Measurements from ENCODE around the gene C1QTNF12.

C1QTNF12 gene

GRCh38 chr1:1264026-1264425, 17.5 kb upstream of the C1QTNF12 start:
- H3K4me1 Mint-ChIP-seq, result peaks cover 5% of the 10 kb centered on the region
- no peak overlapping the region for H3K27ac Mint-ChIP-seq
- no peaks in the 10 kb centered on the region for H3K27me3 Mint-ChIP-seq (ENCODE audit: low read depth)
- TF ChIP-seq CTCF (IDR thresholded peaks at IDR 0.05; ENCODE audit: unreplicated experiment in 3 of 3), result no peak
- peaks cover 47% of the 10 kb centered on the region for H3K36me3 Mint-ChIP-seq (ENCODE audit: low read depth)
- no peak overlapping the region for H3K4me3 Mint-ChIP-seq
- H3K9me3 Mint-ChIP-seq, result no peaks in the 10 kb centered on the region

GRCh38 chr1:1262758-1263157, 16.2 kb upstream of the C1QTNF12 start:
- TF ChIP-seq CTCF (IDR thresholded peaks at IDR 0.05; ENCODE audit: unreplicated experiment in 3 of 3), result no peak
- Mint-ChIP-seq H3K27me3 (ENCODE audit: low read depth) (no peaks in the 10 kb centered on the region), H3K4me3 (no peak overlapping the region)

GRCh38 chr1:1262071-1262470, 15.5 kb upstream of the C1QTNF12 start:
- Mint-ChIP-seq H3K27me3 (ENCODE audit: low read depth) (no peaks in the 10 kb centered on the region), H3K4me1 (peaks cover 5% of the 10 kb centered on the region), H3K9me3 (no peaks in the 10 kb centered on the region), H3K4me3 (no peak overlapping the region), H3K36me3 (ENCODE audit: low read depth) (peaks cover 53% of the 10 kb centered on the region), H3K27ac (no peak overlapping the region)
- TF ChIP-seq CTCF (IDR thresholded peaks at IDR 0.05; ENCODE audit: unreplicated experiment in 3 of 3), result no peak

More at GRCh38 chr1:1262758-1263157, 16.2 kb upstream of the C1QTNF12 start:
- Mint-ChIP-seq H3K4me1 (peaks cover 5% of the 10 kb centered on the region), H3K27ac (no peak overlapping the region), H3K9me3 (no peaks in the 10 kb centered on the region), H3K36me3 (ENCODE audit: low read depth) (peaks cover 54% of the 10 kb centered on the region)

GRCh38 chr1:1260843-1261560, 14.5 kb upstream of the C1QTNF12 start:
- no peaks in the 10 kb centered on the region for H3K9me3 Mint-ChIP-seq
- H3K4me3 Mint-ChIP-seq, result no peak overlapping the region
- H3K27ac Mint-ChIP-seq, result no peak overlapping the region
- TF ChIP-seq CTCF (IDR thresholded peaks at IDR 0.05; ENCODE audit: unreplicated experiment in 3 of 3), result no peak
- H3K27me3 Mint-ChIP-seq (ENCODE audit: low read depth), result no peaks in the 10 kb centered on the region
- peaks cover 5% of the 10 kb centered on the region for H3K4me1 Mint-ChIP-seq
- peaks cover 54% of the 10 kb centered on the region for H3K36me3 Mint-ChIP-seq (ENCODE audit: low read depth)

GRCh38 chr1:1259951-1260600, 13.6 kb upstream of the C1QTNF12 start:
- TF ChIP-seq CTCF (IDR thresholded peaks at IDR 0.05; ENCODE audit: unreplicated experiment in 3 of 3), result no peak
- H3K27me3 Mint-ChIP-seq (ENCODE audit: low read depth), result no peaks in the 10 kb centered on the region
- no peak overlapping the region for H3K4me3 Mint-ChIP-seq
- peaks cover 48% of the 10 kb centered on the region for H3K36me3 Mint-ChIP-seq (ENCODE audit: low read depth)
- no peaks in the 10 kb centered on the region for H3K4me1 Mint-ChIP-seq
- H3K27ac Mint-ChIP-seq, result no peak overlapping the region
- no peaks in the 10 kb centered on the region for H3K9me3 Mint-ChIP-seq

GRCh38 chr1:1259540-1259939, 13.0 kb upstream of the C1QTNF12 start:
- Mint-ChIP-seq H3K27ac (no peak overlapping the region), H3K9me3 (no peaks in the 10 kb centered on the region), H3K27me3 (ENCODE audit: low read depth) (no peaks in the 10 kb centered on the region), H3K4me3 (no peak overlapping the region), H3K36me3 (ENCODE audit: low read depth) (peaks cover 48% of the 10 kb centered on the region), H3K4me1 (no peaks in the 10 kb centered on the region)
- no peak for TF ChIP-seq CTCF (IDR thresholded peaks at IDR 0.05; ENCODE audit: unreplicated experiment in 3 of 3)

All from nephron (organoid).